HG03108 (cell line): ENCODE data around the gene AMDHD1.
"Not testable (repeated sequence)": the region's sequence is repeated elsewhere in the genome, so short reads cannot be mapped to it uniquely, and the experiment has no call there.

Experiments used
- ATAC-seq: cut with Tn5 transposase; IDR thresholded peaks from one replicate; pipeline ENCODE4 v1.9.1; 2021; ENCODE audit warnings: moderate library complexity; ENCODE audit not compliant: unreplicated experiment

Gene AMDHD1

GRCh38 chr12:95963096-95963495, 20.0 kb downstream of the AMDHD1 start:
- ATAC-seq = no peak

GRCh38 chr12:95966287-95966870, 23.2 kb downstream of the AMDHD1 start:
- ATAC-seq = no peak

- ATAC-seq = no peak
These were observed 24.2 kb downstream of the AMDHD1 start for GRCh38 chr12:95967301-95967700.

GRCh38 chr12:95969116-95969515, 26.0 kb downstream of the AMDHD1 start:
- ATAC-seq = not testable (repeated sequence)

- no peak for ATAC-seq
These were observed 27.8 kb downstream of the AMDHD1 start for GRCh38 chr12:95970905-95971304.

GRCh38 chr12:95972832-95973456, 29.8 kb downstream of the AMDHD1 start:
- no peak for ATAC-seq

- no peak for ATAC-seq
These were observed 31.2 kb downstream of the AMDHD1 start for GRCh38 chr12:95974358-95974757.

- no peak for ATAC-seq
These were observed 32.4 kb downstream of the AMDHD1 start for GRCh38 chr12:95975491-95975890.

GRCh38 chr12:95976416-95976832, 33.3 kb downstream of the AMDHD1 start:
- no peak for ATAC-seq

- no peak for ATAC-seq
These were observed 34.7 kb downstream of the AMDHD1 start for GRCh38 chr12:95977764-95978305.

- ATAC-seq = no peak
These were observed 35.2 kb downstream of the AMDHD1 start for GRCh38 chr12:95978351-95978750.

- no peak for ATAC-seq
These were observed 35.6 kb downstream of the AMDHD1 start for GRCh38 chr12:95978774-95979173.

- ATAC-seq = no peak
These were observed 37.3 kb downstream of the AMDHD1 start for GRCh38 chr12:95980437-95980836.

- no peak for ATAC-seq
These were observed 39.5 kb downstream of the AMDHD1 start for GRCh38 chr12:95982602-95983001.

GRCh38 chr12:95984682-95985081, 41.6 kb downstream of the AMDHD1 start:
- ATAC-seq = no peak

GRCh38 chr12:95986635-95987570, 43.8 kb downstream of the AMDHD1 start:
- ATAC-seq = no peak

GRCh38 chr12:95988506-95989275, 45.6 kb downstream of the AMDHD1 start:
- no peak for ATAC-seq

- no peak for ATAC-seq
These were observed 46.5 kb downstream of the AMDHD1 start for GRCh38 chr12:95989504-95990123.

GRCh38 chr12:95990136-95990535, 47.0 kb downstream of the AMDHD1 start:
- no peak for ATAC-seq

- ATAC-seq = no peak
These were observed 50.8 kb downstream of the AMDHD1 start for GRCh38 chr12:95993907-95994306.
